HCT116 (cell line): ENCODE data around the gene ELK3. TPM values are rescaled to one million over a fixed set of nuclear protein-coding genes. Genes with fewer than 3 reads are reported as not detected.

Source experiments
- ATAC-seq: fragments of 200-7000 bp; cut with Tn5 transposase; 2 replicates; pipeline ENCODE4 v1.9.1; 2020; ENCODE audit warnings: mild to moderate bottlenecking, moderate library complexity
- BruUV-seq: library from RNA; stranded (reverse); fragments of 400-500 nt; replicated peaks from 2 replicates; lab custom pipeline; 2021; lab: Mats Ljungman, UMichigan
- CTCF ChIA-PET: fragments of 300-600 bp; sonication (Branson Sonifier 250); formaldehyde crosslinking; loops from one replicate; lab custom pipeline; 2021; ENCODE audit warnings: antibody characterized with exemption; lab: Charles Lee
- POLR2A ChIA-PET: fragments of 300-600, 350-600 bp; sonication (Branson Sonifier 250); formaldehyde crosslinking; loops from one replicate; lab custom pipeline; 2021; ENCODE audit warnings: antibody characterized with exemption; lab: Charles Lee
- RAD21 ChIA-PET, 2 experiments: fragments of 300-600 bp; sonication (Branson Sonifier 250); formaldehyde crosslinking; loops; one replicate each; lab custom pipeline; 2023; ENCODE audit warnings: low total read pairs in 2 of 2; ENCODE audit not compliant: uncharacterized antibody in 2 of 2, unreplicated experiment in 2 of 2, low non-redundant PET in 1 of 2; lab: Charles Lee
- DNase-seq: peaks from one replicate; pipeline ENCODE4 v3.0.0-alpha.2; 2010; ENCODE audit warnings: low read depth, low spot score
- H2AFZ ChIP-seq: fragments of 200-600 bp; shearing (Covaris generic), sonication (generic); 2 replicates; pipeline ENCODE4 v1.6.1; 2017; ENCODE audit warnings: low read depth, mixed run types, mixed read lengths, antibody characterized with exemption, low read length; ENCODE audit not compliant: poor library complexity, severe bottlenecking
- H3K27ac ChIP-seq: 2 replicates; pipeline ENCODE4 v1.5.1; 2012; ENCODE audit warnings: low read depth, low read length
- H3K27me3 ChIP-seq: fragments of 200-600 bp; sonication (generic); 2 replicates; pipeline ENCODE4 v1.6.1; 2016; ENCODE audit warnings: mixed run types, low read length, mixed read lengths; ENCODE audit not compliant: insufficient read depth
- H3K36me3 ChIP-seq, 2 experiments: fragments of 200-500 bp in 1 of 2; fragments of 200-600 bp in 1 of 2; sonication (Bioruptor generic) in 1 of 2; sonication (generic) in 1 of 2; 2 replicates each; pipeline versions ENCODE4 v1.5.1 to v1.6.1; 2014 to 2016; ENCODE audit warnings: low read length in 2 of 2, inconsistent platforms in 1 of 2, mixed read lengths in 1 of 2, mixed run types in 1 of 2; ENCODE audit not compliant: insufficient read depth in 2 of 2, control insufficient read depth in 1 of 2
- H3K4me1 ChIP-seq, 2 experiments: fragments of 200-600 bp in 1 of 2; sonication (generic) in 1 of 2; 2 replicates each; pipeline versions ENCODE4 v1.5.1 to v1.6.1; 2012 to 2017; ENCODE audit warnings: low read length in 2 of 2, inconsistent platforms in 1 of 2, mild to moderate bottlenecking in 1 of 2, mixed read lengths in 1 of 2, mixed run types in 1 of 2, moderate library complexity in 1 of 2; ENCODE audit not compliant: insufficient read depth in 2 of 2, control insufficient read depth in 1 of 2
- H3K4me2 ChIP-seq: fragments of 200-600 bp; sonication (generic); 2 replicates; pipeline ENCODE4 v1.6.1; 2017; ENCODE audit warnings: mixed run types, low read length, mixed read lengths
- H3K4me3 ChIP-seq, 2 experiments: fragments of 200-600 bp in 1 of 2; sonication (generic) in 1 of 2; replicated peaks in 1 of 2; 2 replicates each; pipeline ENCODE4 v1.5.1; 2011 to 2016; ENCODE audit warnings: low read length in 2 of 2, control low read depth in 1 of 2, low read depth in 1 of 2, mild to moderate bottlenecking in 1 of 2, mixed read lengths in 1 of 2, mixed run types in 1 of 2
- H3K79me2 ChIP-seq: fragments of 200-600 bp; sonication (generic); 2 replicates; pipeline ENCODE4 v1.6.1; 2017; ENCODE audit warnings: mild to moderate bottlenecking, mixed run types, low read length, moderate library complexity, mixed read lengths; ENCODE audit not compliant: insufficient read depth
- H3K9ac ChIP-seq: fragments of 200-600 bp; sonication (generic); 2 replicates; pipeline ENCODE4 v1.6.1; 2016; ENCODE audit warnings: low read length, mixed read lengths
- H3K9me2 ChIP-seq: fragments of 200-600 bp; sonication (generic), shearing (Covaris generic); 2 replicates; pipeline ENCODE4 v1.6.1; 2017; ENCODE audit warnings: mixed run types, mild to moderate bottlenecking, moderate library complexity; ENCODE audit not compliant: insufficient read depth
- H3K9me3 ChIP-seq, 2 experiments: fragments of 200-500 bp in 1 of 2; fragments of 200-600 bp in 1 of 2; sonication (Bioruptor generic) in 1 of 2; sonication (generic) in 1 of 2; 2 replicates each; pipeline ENCODE4 v1.6.1; 2014 to 2017; ENCODE audit warnings: low read length in 2 of 2, mixed read lengths in 2 of 2, inconsistent platforms in 1 of 2, low read depth in 1 of 2, mild to moderate bottlenecking in 1 of 2, mixed run types in 1 of 2, moderate library complexity in 1 of 2; ENCODE audit not compliant: control insufficient read depth in 1 of 2, insufficient read depth in 1 of 2
- H4K20me1 ChIP-seq: fragments of 200-600 bp; sonication (generic), shearing (Covaris generic); 2 replicates; pipeline ENCODE4 v1.6.1; 2017; ENCODE audit warnings: mixed run types, mild to moderate bottlenecking, moderate library complexity; ENCODE audit not compliant: insufficient read depth
- CBX3 ChIP-seq: IDR thresholded peaks from 2 replicates; pipeline ENCODE4 v1.6.1; 2012; ENCODE audit warnings: low read depth
- CTCF ChIP-seq, 3 experiments: fragments of 200-600 bp in 1 of 3; sonication (generic) in 1 of 3; IDR thresholded peaks in 2 of 3; conservative IDR thresholded peaks in 1 of 3; 2 replicates each; pipeline ENCODE4 v1.5.1; 2012 to 2017; ENCODE audit warnings: low read depth in 2 of 3, low read length in 2 of 3, antibody characterized with exemption in 1 of 3, borderline replicate concordance in 1 of 3, control low read depth in 1 of 3, mild to moderate bottlenecking in 1 of 3, mixed read lengths in 1 of 3, mixed run types in 1 of 3, moderate library complexity in 1 of 3; ENCODE audit not compliant: insufficient read depth in 1 of 3
- EGR1 ChIP-seq: IDR thresholded peaks from 2 replicates; pipeline ENCODE4 v1.6.1; 2012; ENCODE audit warnings: low read depth
- ELF1 ChIP-seq: IDR thresholded peaks from 2 replicates; pipeline ENCODE4 v1.6.1; 2012; ENCODE audit warnings: low read depth, borderline replicate concordance
- EZH2phosphoT487 ChIP-seq: fragments of 200-600 bp; IDR thresholded peaks from 2 replicates; pipeline ENCODE4 v1.6.1; 2018; ENCODE audit warnings: antibody characterized with exemption, borderline replicate concordance
- FOSL1 ChIP-seq: IDR thresholded peaks from 2 replicates; pipeline ENCODE4 v1.6.1; 2012; ENCODE audit warnings: low read depth
- JUND ChIP-seq: IDR thresholded peaks from 2 replicates; pipeline ENCODE4 v1.6.1; 2012
- MAX ChIP-seq: IDR thresholded peaks from 2 replicates; pipeline ENCODE4 v1.6.1; 2012
- RAD21 ChIP-seq: IDR thresholded peaks from 2 replicates; pipeline ENCODE4 v1.6.1; 2012; ENCODE audit warnings: low read depth, mild to moderate bottlenecking
- REST ChIP-seq: IDR thresholded peaks from 2 replicates; pipeline ENCODE4 v1.6.1; 2012; ENCODE audit warnings: low read depth
- SP1 ChIP-seq: IDR thresholded peaks from 2 replicates; pipeline ENCODE4 v1.6.1; 2012; ENCODE audit warnings: low read depth
- SRF ChIP-seq: IDR thresholded peaks from 2 replicates; pipeline ENCODE4 v1.6.1; 2012; ENCODE audit warnings: low read depth
- TCF7L2 ChIP-seq: IDR thresholded peaks from 2 replicates; pipeline ENCODE4 v1.7.0; 2011; ENCODE audit warnings: borderline replicate concordance, inconsistent platforms; ENCODE audit not compliant: insufficient read depth, insufficient read length; ENCODE audit errors: extremely low read depth
- ZNF274 ChIP-seq: fragments of 200-500 bp; sonication (Bioruptor generic); IDR thresholded peaks from 2 replicates; pipeline ENCODE4 v1.6.1; 2014; ENCODE audit warnings: mild to moderate bottlenecking, low read depth, low read length, inconsistent platforms
- intact Hi-C: fragments of 100-400 bp; cut with micrococcal nuclease; formaldehyde crosslinking; loops from 2 replicates; pipeline ENCODE4 v1.10.0; 2022
- total RNA-seq: library from RNA; stranded (reverse); gene quantifications from one replicate; pipeline ENCODE4 v1.2.1, GENCODE V29; 2021; ENCODE audit not compliant: unreplicated experiment

Gene ELK3
- total RNA-seq, 1 experiment from 2014 or later, result 45.6 TPM

DNA sequence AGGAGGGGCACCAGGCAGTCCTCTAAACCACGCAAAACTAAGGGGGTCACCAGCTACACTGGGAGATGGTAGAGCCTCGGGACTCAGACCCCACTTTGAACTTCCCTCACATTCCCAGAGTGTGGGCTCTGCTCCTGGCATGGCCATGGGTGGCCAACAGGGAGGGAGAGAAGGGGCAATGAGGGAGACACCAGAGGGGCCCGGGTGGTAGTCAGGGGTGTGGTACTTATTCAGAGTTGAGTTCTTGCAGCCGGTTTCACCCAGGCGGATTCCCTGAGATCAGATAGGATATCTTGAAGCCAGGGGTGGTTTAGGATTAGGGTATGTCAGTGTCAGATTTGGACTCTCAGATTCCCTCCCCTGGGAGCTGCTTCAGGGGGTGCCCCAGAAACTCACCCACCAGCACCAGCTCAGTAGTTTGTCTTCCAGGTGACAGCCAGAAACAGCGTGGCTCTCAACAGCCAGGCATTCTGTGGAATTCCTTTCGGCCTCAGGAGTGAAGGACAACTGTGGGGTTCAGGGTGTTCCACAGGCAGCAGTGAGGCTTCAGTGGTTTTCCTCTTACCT is 56.0 kb downstream of the ELK3 start:
- RAD21 ChIA-PET, result no interaction called here
- Histone ChIP-seq H2AFZ (no peak overlapping the region), H3K27ac (no peak overlapping the region), H3K4me2 (no peak overlapping the region), H4K20me1 (0 out of 2 replicates have a peak, but pooled peaks cover 5% of the 10 kb centered on the region), H3K36me3 (peaks cover 13 to 27% of the 10 kb centered on the region in 2 experiments; a peak in 3 of 4 replicates), H3K9me2 (no peaks in the 10 kb centered on the region), H3K79me2 (peaks cover 51% of the 10 kb centered on the region), H3K4me3 (no peak overlapping the region), H3K4me1 (peaks cover 0 to 7% of the 10 kb centered on the region in 2 experiments; a peak in 1 of 4 replicates)
- BruUV-seq, result no TSS peak
- intact Hi-C loops, result no loop called here
- ATAC-seq (no peak), DNase-seq (no peak)
- POLR2A ChIA-PET, result no interaction called here
- CTCF ChIA-PET, result no interaction called here
- TF ChIP-seq SRF (no peak), RAD21 (no peak), CTCF (IDR thresholded peaks at IDR 0.05 in 2 of 3, conservative IDR thresholded peaks at IDR 0.05 in 1 of 3; ENCODE audit: borderline replicate concordance in 1 of 3, insufficient read depth in 1 of 3, low read depth in 2 of 3, low read length in 2 of 3) (no peak), ZNF274 (no peak), FOSL1 (no peak), ELF1 (no peak), MAX (no peak), SP1 (no peak), CBX3 (no peak), EGR1 (no peak), JUND (no peak), EZH2phosphoT487 (no peak), REST (no peak), TCF7L2 (no peak)
- TF ChIP-seq, all 23 proteins: peak for 0
- no peaks in the 10 kb centered on the region for H3K9me3 ChIP-seq
- no peak overlapping the region for H3K9ac ChIP-seq
- H3K27me3 ChIP-seq, result no peaks in the 10 kb centered on the region
